Endothelial cell (in vitro differentiated cells): ENCODE data around the gene ITM2A. TPM values are rescaled to one million over a fixed set of nuclear protein-coding genes. Genes with fewer than 3 reads are reported as not detected.

Experiments used
- DNase-seq: peaks from one replicate; pipeline ENCODE4 v3.0.0; 2021; ENCODE audit warnings: low spot score
- H3K27ac Mint-ChIP-seq: one replicate; pipeline ENCODE4 v1.8.0; 2021; ENCODE audit warnings: mixed read lengths, inconsistent platforms; ENCODE audit not compliant: unreplicated experiment
- H3K27me3 Mint-ChIP-seq: one replicate; pipeline ENCODE4 v1.8.0; 2021; ENCODE audit warnings: mild to moderate bottlenecking, moderate library complexity, mixed read lengths, inconsistent platforms; ENCODE audit not compliant: unreplicated experiment
- H3K36me3 Mint-ChIP-seq: one replicate; pipeline ENCODE4 v1.8.0; 2021; ENCODE audit warnings: mild to moderate bottlenecking, low read depth, mixed read lengths, inconsistent platforms; ENCODE audit not compliant: unreplicated experiment
- H3K4me1 Mint-ChIP-seq: one replicate; pipeline ENCODE4 v1.8.0; 2021; ENCODE audit warnings: mild to moderate bottlenecking, mixed read lengths, inconsistent platforms; ENCODE audit not compliant: unreplicated experiment
- H3K4me3 Mint-ChIP-seq: one replicate; pipeline ENCODE4 v1.8.0; 2021; ENCODE audit warnings: mild to moderate bottlenecking, mixed read lengths, inconsistent platforms; ENCODE audit not compliant: unreplicated experiment
- H3K9me3 Mint-ChIP-seq: one replicate; pipeline ENCODE4 v1.8.0; 2021; ENCODE audit warnings: mixed read lengths, inconsistent platforms; ENCODE audit not compliant: unreplicated experiment
- CTCF ChIP-seq: fragments of 200-600 bp; sonication (generic); IDR thresholded peaks from one replicate; pipeline ENCODE4 v1.5.0; 2021; ENCODE audit warnings: antibody characterized with exemption; ENCODE audit not compliant: unreplicated experiment
- total RNA-seq: library from RNA; stranded (reverse); fragmentation: NEBNext Ultra II Directional; extraction: Animal tissue kit (Norgen Biotek cat#: 25700); gene quantifications from one replicate; pipeline ENCODE4 v1.2.1, GENCODE V29; 2021; ENCODE audit not compliant: unreplicated experiment

ITM2A gene
- total RNA-seq, 1 donor from 2014 or later, result 97.7 TPM

GRCh38 chrX:79409657-79410056, 42.5 kb upstream of the ITM2A start:
- no peak for TF ChIP-seq CTCF
- Mint-ChIP-seq H3K4me3 (no peak overlapping the region), H3K36me3 (no peaks in the 10 kb centered on the region), H3K4me1 (peaks cover 9% of the 10 kb centered on the region), H3K27me3 (no peaks in the 10 kb centered on the region), H3K27ac (no peak overlapping the region), H3K9me3 (no peaks in the 10 kb centered on the region)
- DNase-seq, result no peak

- Mint-ChIP-seq H3K27ac (no peak overlapping the region), H3K4me3 (no peak overlapping the region), H3K27me3 (no peaks in the 10 kb centered on the region), H3K4me1 (peaks cover 9% of the 10 kb centered on the region), H3K9me3 (no peaks in the 10 kb centered on the region), H3K36me3 (no peaks in the 10 kb centered on the region)
- no peak for TF ChIP-seq CTCF
- DNase-seq, result no peak
These were observed 41.6 kb upstream of the ITM2A start for GRCh38 chrX:79408623-79409322.

DNA sequence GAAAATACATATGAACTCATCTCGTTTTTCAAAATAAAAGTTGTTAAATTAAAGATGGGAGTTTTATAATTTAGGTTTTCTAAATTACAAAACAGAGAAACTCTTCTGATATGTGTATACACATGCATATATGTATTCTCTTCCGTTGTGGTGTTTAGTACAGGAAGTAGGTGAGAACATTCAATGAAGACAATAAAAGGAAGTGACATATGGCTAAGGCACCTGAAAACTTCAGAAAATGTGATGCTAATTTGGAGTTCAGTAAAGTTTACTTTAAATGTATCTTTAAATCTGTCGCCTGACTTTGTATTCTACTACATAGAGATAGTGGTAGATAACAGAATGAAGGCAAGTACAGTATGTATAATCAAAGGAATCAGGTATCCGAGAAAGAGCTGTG, 33.5 kb upstream of the ITM2A start:
- H3K27me3 Mint-ChIP-seq, result no peaks in the 10 kb centered on the region
- TF ChIP-seq CTCF, result no peak
- H3K4me1 Mint-ChIP-seq, result peaks cover 3% of the 10 kb centered on the region
- H3K36me3 Mint-ChIP-seq, result no peaks in the 10 kb centered on the region
- H3K27ac Mint-ChIP-seq, result peak overlapping the region; percentile 81
- H3K4me3 Mint-ChIP-seq, result no peak overlapping the region
- H3K9me3 Mint-ChIP-seq, result no peaks in the 10 kb centered on the region
- no peak for DNase-seq

- no peak for TF ChIP-seq CTCF
- Mint-ChIP-seq H3K4me1 (no peaks in the 10 kb centered on the region), H3K36me3 (no peaks in the 10 kb centered on the region), H3K9me3 (no peaks in the 10 kb centered on the region), H3K27me3 (no peaks in the 10 kb centered on the region), H3K4me3 (no peak overlapping the region), H3K27ac (no peak overlapping the region)
- DNase-seq, result no peak
These were observed 8.2 kb upstream of the ITM2A start for GRCh38 chrX:79375340-79375739.

GRCh38 chrX:79371640-79372039, 4.5 kb upstream of the ITM2A start:
- Mint-ChIP-seq H3K9me3 (no peaks in the 10 kb centered on the region), H3K4me1 (peaks cover 8% of the 10 kb centered on the region), H3K27ac (no peak overlapping the region), H3K36me3 (no peaks in the 10 kb centered on the region), H3K27me3 (no peaks in the 10 kb centered on the region), H3K4me3 (no peak overlapping the region)
- no peak for TF ChIP-seq CTCF
- DNase-seq, result no peak
